HL-60 (cell line): ENCODE measurements around the gene MDN1.

ENCODE experiments used
- DNase-seq, 2 experiments: peaks; one replicate each; pipeline ENCODE4 v3.0.0-alpha.2; 2010 to 2020; ENCODE audit warnings: low read depth in 1 of 2, low spot score in 1 of 2
- H3K27ac ChIP-seq: fragments of 250-450 bp; sonication (Bioruptor Pico); replicated peaks from 2 replicates; pipeline ENCODE4 v1.5.1; 2020; ENCODE audit warnings: mild to moderate bottlenecking, moderate library complexity
- H3K27me3 ChIP-seq: fragments of 250-450 bp; sonication (Bioruptor Pico); 2 replicates; pipeline ENCODE4 v1.5.1; 2021; ENCODE audit warnings: mild to moderate bottlenecking, moderate library complexity; ENCODE audit not compliant: insufficient read depth, poor library complexity, severe bottlenecking
- H3K4me3 ChIP-seq: replicated peaks from 2 replicates; pipeline ENCODE4 v1.5.1; 2011; ENCODE audit warnings: mild to moderate bottlenecking, control low read depth, low read length; ENCODE audit not compliant: insufficient read depth
- CTCF ChIP-seq: IDR thresholded peaks from one replicate; pipeline ENCODE4 v1.5.1; 2011; ENCODE audit warnings: low read length, control low read depth, inconsistent platforms; ENCODE audit not compliant: insufficient read depth
- GABPA ChIP-seq: IDR thresholded peaks from 2 replicates; pipeline ENCODE4 v1.6.1; 2012; ENCODE audit warnings: low read depth
- POLR2AphosphoS5 ChIP-seq: IDR thresholded peaks from 2 replicates; pipeline ENCODE4 v1.6.1; 2012; ENCODE audit warnings: low read depth
- REST ChIP-seq: IDR thresholded peaks from 2 replicates; pipeline ENCODE4 v1.6.1; 2012; ENCODE audit warnings: low read depth; ENCODE audit not compliant: insufficient replicate concordance
- SPI1 ChIP-seq: IDR thresholded peaks from 2 replicates; pipeline ENCODE4 v1.6.1; 2012; ENCODE audit warnings: low read depth, mild to moderate bottlenecking, borderline replicate concordance

The MDN1 gene

GRCh38 chr6:89834884-89835792, 15.5 kb upstream of the MDN1 start:
- no peak for DNase-seq
- Histone ChIP-seq H3K4me3 (no peak overlapping the region), H3K27ac (no peak overlapping the region), H3K27me3 (no peaks in the 10 kb centered on the region)
- TF ChIP-seq CTCF, result no peak
- no peak for TF ChIP-seq GABPA
- no peak for TF ChIP-seq SPI1
- TF ChIP-seq REST, result no peak

DNA sequence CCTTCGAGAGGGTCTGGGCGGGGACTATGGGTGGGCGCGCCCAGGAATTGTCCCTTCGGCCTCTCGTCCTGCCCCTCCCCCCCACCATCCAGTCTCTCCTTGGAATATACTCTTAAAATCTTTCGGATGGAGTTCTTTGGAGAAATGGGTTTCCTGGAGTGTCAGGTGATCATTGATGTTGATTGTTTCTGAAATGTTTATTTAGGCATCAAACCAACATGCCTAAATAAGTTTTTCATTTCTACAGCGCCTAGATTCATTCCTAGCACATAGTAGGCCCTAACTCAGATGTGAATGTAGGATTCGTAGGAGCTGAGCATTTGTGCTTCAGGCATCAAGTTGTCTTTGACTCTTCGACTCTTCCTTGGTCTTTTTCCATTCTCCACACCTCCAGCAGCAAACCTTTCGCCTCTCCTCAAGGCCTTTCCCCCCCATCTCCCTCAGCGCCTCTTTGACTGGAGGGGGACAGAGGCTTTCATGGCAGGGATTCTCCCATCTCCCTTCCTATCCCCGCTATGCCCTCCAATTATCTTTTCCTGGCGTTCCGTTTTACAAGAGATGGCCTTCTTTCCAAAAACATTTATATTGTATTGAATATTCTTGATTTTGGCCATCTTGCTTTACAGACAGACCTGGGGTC, 10.7 kb upstream of the MDN1 start:
- DNase-seq, result no peak
- TF ChIP-seq POLR2AphosphoS5, result no peak; the same call in 1 of the 2 replicates
- TF ChIP-seq REST, result no peak
- no peak for TF ChIP-seq GABPA
- TF ChIP-seq SPI1, result no peak
- H3K4me3 ChIP-seq, result peak overlapping the region; percentile 97
- no peaks in the 10 kb centered on the region for H3K27me3 ChIP-seq
- peak overlapping the region; percentile 89 for H3K27ac ChIP-seq

- peak within 1 kb of the TSS; percentile 89 for H3K27ac ChIP-seq
- DNase-seq, result peak; percentile 94 to 98
- TF ChIP-seq REST (no peak), POLR2AphosphoS5 (peak; percentile 82)
Measured at GRCh38 chr6:89829472-89830169, 10.0 kb upstream of the MDN1 start, which contains the start of gene CASP8AP2. TSS of gene CASP8AP2 (plus strand) at chr6:89829880.

More at GRCh38 chr6:89829472-89830169, 10.0 kb upstream of the MDN1 start, which contains the start of gene CASP8AP2:
- H3K27me3 ChIP-seq, result no peaks in the 10 kb centered on the region
- H3K4me3 ChIP-seq, result peak within 1 kb of the TSS; percentile 97
